ENCODE data around the gene KRT6C.
"Not testable (repeated sequence)": the region's sequence is repeated elsewhere in the genome, so short reads cannot be mapped to it uniquely, and the experiment has no call there.

KRT6C gene

GRCh38 chr12:52455821-52456220 lies 17.8 kb downstream of the KRT6C start:
- DNase-seq (ENCODE audit: low read depth in 2 of 2) = no peak

GRCh38 chr12:52454411-52455201 lies 19.0 kb downstream of the KRT6C start:
- no peak for DNase-seq (ENCODE audit: low read depth in 2 of 2)

- no peak for DNase-seq (ENCODE audit: low read depth in 2 of 2)
Measured at GRCh38 chr12:52452101-52452500, 21.5 kb downstream of the KRT6C start, which contains the start of gene KRT6B. Gene KRT6B (minus strand): TSS chr12:52452146. CDS start chr12:52452078, 68 bp downstream.

- DNase-seq (ENCODE audit: low read depth in 2 of 2) = no peak
Measured at GRCh38 chr12:52448228-52448627, 25.4 kb downstream of the KRT6C start.

- DNase-seq (ENCODE audit: low read depth in 2 of 2) = not testable (repeated sequence)
Measured at GRCh38 chr12:52447196-52447595, 26.4 kb downstream of the KRT6C start.

- no peak for DNase-seq (ENCODE audit: low read depth in 2 of 2)
Measured at GRCh38 chr12:52446367-52447045, 27.1 kb downstream of the KRT6C start.

- no peak for DNase-seq (ENCODE audit: low read depth in 2 of 2)
Measured at GRCh38 chr12:52445876-52446275, 27.7 kb downstream of the KRT6C start.

GRCh38 chr12:52444647-52445595 lies 28.7 kb downstream of the KRT6C start:
- no peak for DNase-seq (ENCODE audit: low read depth in 2 of 2)

GRCh38 chr12:52443966-52444365 lies 29.6 kb downstream of the KRT6C start:
- no peak for DNase-seq (ENCODE audit: low read depth in 2 of 2)

- no peak for DNase-seq (ENCODE audit: low read depth in 2 of 2)
Measured at GRCh38 chr12:52442600-52443061, 31.0 kb downstream of the KRT6C start.

GRCh38 chr12:52441320-52441911 lies 32.2 kb downstream of the KRT6C start:
- DNase-seq (ENCODE audit: low read depth in 2 of 2) = no peak

- DNase-seq (ENCODE audit: low read depth in 2 of 2) = no peak
Measured at GRCh38 chr12:52440821-52441319, 32.7 kb downstream of the KRT6C start.

- DNase-seq (ENCODE audit: low read depth in 2 of 2) = no peak
Measured at GRCh38 chr12:52439845-52440244, 33.8 kb downstream of the KRT6C start.

- no peak for DNase-seq (ENCODE audit: low read depth in 2 of 2)
Measured at GRCh38 chr12:52439420-52439819, 34.2 kb downstream of the KRT6C start.

GRCh38 chr12:52438305-52439301 lies 35.0 kb downstream of the KRT6C start:
- DNase-seq (ENCODE audit: low read depth in 2 of 2) = no peak

- no peak for DNase-seq (ENCODE audit: low read depth in 2 of 2)
Measured at GRCh38 chr12:52437508-52437907, 36.1 kb downstream of the KRT6C start.

- no peak for DNase-seq (ENCODE audit: low read depth in 2 of 2)
Measured at GRCh38 chr12:52436828-52437474, 36.7 kb downstream of the KRT6C start.

- DNase-seq (ENCODE audit: low read depth in 2 of 2) = no peak
Measured at GRCh38 chr12:52436000-52436827, 37.4 kb downstream of the KRT6C start.

- no peak for DNase-seq (ENCODE audit: low read depth in 2 of 2)
Measured at GRCh38 chr12:52435659-52435999, 38.0 kb downstream of the KRT6C start.
